ENCODE measurements around the gene C3orf20.

GRCh38 chr3:14660942-14661341, 14.0 kb upstream of the C3orf20 start:
- TF ChIP-seq CTCF (IDR thresholded peaks at IDR 0.05) = no peak
- TF ChIP-seq POLR2AphosphoS5 (IDR thresholded peaks at IDR 0.05) = no peak
